ENCODE measurements around the gene SAXO1.

The SAXO1 gene

DNA sequence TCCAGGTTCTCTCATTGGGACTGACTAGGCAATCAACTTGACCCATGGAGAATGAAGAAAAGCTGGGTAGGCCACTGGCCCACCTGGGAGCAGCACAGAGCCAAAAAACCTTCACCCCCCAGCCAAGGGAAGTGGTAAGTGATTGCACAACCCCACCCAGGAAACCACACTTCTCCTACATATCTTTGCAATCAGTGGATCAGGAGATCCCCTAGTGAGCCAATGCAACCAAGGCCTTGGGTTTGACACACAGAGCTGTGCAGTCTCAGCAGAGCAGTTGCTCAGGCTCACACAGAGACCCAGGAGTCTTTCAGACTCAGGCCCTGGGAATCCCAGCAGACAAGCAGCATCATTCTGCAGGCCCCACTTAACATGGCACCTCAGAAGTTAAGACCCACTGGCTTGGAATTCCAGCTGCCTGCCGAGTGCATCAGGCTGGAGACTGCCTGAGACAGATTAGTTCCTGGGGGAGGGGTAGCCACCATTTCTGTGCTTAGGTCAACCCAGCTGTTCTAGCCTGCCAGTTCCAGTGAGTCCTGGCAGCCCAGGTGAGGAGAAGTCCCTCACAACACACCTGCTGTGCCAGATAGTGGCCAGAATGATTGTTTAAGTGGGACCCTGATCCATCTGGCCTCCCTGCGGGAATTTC, 136.4 kb downstream of the SAXO1 start:
- H3K36me3 ChIP-seq (ENCODE audit: low read depth) = no peaks in the 10 kb centered on the region
- no peak for ATAC-seq (ENCODE audit: low read depth)

DNA sequence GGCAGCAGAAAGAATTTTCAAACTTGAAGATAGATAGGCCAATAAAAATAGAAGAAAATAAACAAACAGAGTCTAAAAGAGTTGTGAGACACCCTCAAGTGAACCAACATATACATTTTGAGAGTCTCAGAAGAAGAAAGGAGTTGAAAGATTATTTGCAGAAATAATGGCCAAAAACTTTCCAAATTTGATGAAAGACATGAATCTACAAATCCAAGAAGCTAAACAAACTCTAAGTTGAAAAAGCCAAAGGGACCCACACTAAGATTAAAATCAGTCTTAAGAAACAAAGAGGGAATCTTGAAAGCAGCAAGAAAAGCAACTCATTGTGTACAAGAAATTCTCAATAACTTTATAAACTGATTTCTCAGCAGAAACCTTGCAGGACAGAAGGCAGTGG, 137.0 kb downstream of the SAXO1 start:
- Histone ChIP-seq H3K9me3 (ENCODE audit: severe bottlenecking) (no peaks in the 10 kb centered on the region), H3K4me3 (ENCODE audit: severe bottlenecking) (no peak overlapping the region), H3K27ac (ENCODE audit: poor library complexity, severe bottlenecking) (no peak overlapping the region), H3K27me3 (ENCODE audit: insufficient read depth, poor library complexity, severe bottlenecking) (no peaks in the 10 kb centered on the region), H3K4me1 (ENCODE audit: insufficient read depth, poor library complexity, severe bottlenecking) (no peaks in the 10 kb centered on the region), H3K36me3 (ENCODE audit: low read depth) (no peaks in the 10 kb centered on the region)
- TF ChIP-seq, protein P1, sequence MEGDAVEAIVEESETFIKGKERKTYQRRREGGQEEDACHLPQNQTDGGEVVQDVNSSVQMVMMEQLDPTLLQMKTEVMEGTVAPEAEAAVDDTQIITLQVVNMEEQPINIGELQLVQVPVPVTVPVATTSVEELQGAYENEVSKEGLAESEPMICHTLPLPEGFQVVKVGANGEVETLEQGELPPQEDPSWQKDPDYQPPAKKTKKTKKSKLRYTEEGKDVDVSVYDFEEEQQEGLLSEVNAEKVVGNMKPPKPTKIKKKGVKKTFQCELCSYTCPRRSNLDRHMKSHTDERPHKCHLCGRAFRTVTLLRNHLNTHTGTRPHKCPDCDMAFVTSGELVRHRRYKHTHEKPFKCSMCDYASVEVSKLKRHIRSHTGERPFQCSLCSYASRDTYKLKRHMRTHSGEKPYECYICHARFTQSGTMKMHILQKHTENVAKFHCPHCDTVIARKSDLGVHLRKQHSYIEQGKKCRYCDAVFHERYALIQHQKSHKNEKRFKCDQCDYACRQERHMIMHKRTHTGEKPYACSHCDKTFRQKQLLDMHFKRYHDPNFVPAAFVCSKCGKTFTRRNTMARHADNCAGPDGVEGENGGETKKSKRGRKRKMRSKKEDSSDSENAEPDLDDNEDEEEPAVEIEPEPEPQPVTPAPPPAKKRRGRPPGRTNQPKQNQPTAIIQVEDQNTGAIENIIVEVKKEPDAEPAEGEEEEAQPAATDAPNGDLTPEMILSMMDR (IDR thresholded peaks at IDR 0.05; ENCODE audit: poor library complexity, severe bottlenecking) = no peak
- DNase-seq (ENCODE audit: low spot score) (no peak), ATAC-seq (ENCODE audit: low read depth) (no peak)

More for the DNA sequence above, 136.4 kb downstream of the SAXO1 start:
- H3K4me1 ChIP-seq (ENCODE audit: insufficient read depth, poor library complexity, severe bottlenecking) = no peaks in the 10 kb centered on the region
- TF ChIP-seq, protein P1 (IDR thresholded peaks at IDR 0.05; ENCODE audit: poor library complexity, severe bottlenecking) = no peak
- H3K27ac ChIP-seq (ENCODE audit: poor library complexity, severe bottlenecking) = no peak overlapping the region
- H3K9me3 ChIP-seq (ENCODE audit: severe bottlenecking) = no peaks in the 10 kb centered on the region
- no peaks in the 10 kb centered on the region for H3K27me3 ChIP-seq (ENCODE audit: insufficient read depth, poor library complexity, severe bottlenecking)
- no peak overlapping the region for H3K4me3 ChIP-seq (ENCODE audit: severe bottlenecking)
- no peak for DNase-seq (ENCODE audit: low spot score)

DNA sequence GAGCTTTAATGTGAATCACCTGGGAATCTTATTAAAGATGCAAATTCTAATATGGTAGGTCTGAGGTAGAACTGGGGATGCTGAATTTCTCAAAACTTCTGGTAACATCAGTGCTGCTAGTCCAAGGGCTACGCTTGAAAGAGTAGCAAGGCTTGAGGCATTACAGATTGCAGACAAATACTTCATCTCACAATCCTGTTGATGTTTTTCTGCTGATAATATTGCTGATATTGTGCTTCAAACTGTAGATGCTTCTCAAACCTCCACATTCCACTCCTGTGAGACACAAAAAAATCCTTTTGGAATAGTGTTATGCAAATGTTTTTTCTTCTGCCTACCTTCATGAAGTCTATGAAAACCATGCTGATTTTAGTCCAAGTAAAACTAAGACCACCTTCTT, 139.5 kb downstream of the SAXO1 start:
- no peak for ATAC-seq (ENCODE audit: low read depth)

DNA sequence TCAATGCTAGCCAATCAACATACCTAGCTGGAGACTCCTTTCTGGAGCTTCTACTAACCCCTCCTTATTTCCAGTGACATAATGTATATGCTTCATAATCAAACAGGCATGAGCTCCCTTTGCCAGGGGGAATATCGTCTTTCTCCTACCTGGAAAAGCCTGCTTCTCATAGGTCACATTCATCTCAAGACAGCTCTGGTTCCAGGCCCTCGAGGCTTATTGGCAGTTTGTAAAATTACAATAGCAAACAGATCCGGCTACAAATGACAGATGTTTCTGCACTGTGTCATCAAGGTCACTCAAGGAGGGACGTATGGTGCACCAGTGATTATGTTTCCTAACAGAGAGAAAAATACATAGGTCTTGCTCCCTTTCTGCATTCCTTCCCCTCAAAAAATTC, 140.0 kb downstream of the SAXO1 start:
- Histone ChIP-seq H3K27me3 (ENCODE audit: insufficient read depth, poor library complexity, severe bottlenecking) (no peaks in the 10 kb centered on the region), H3K9me3 (ENCODE audit: severe bottlenecking) (no peaks in the 10 kb centered on the region), H3K27ac (ENCODE audit: poor library complexity, severe bottlenecking) (no peak overlapping the region), H3K36me3 (ENCODE audit: low read depth) (no peaks in the 10 kb centered on the region), H3K4me3 (ENCODE audit: severe bottlenecking) (no peak overlapping the region), H3K4me1 (ENCODE audit: insufficient read depth, poor library complexity, severe bottlenecking) (no peaks in the 10 kb centered on the region)
- ATAC-seq (ENCODE audit: low read depth) (no peak), DNase-seq (ENCODE audit: low spot score) (no peak)
- TF ChIP-seq, protein P1 (IDR thresholded peaks at IDR 0.05; ENCODE audit: poor library complexity, severe bottlenecking) = no peak

More for the DNA sequence above, 139.5 kb downstream of the SAXO1 start:
- no peaks in the 10 kb centered on the region for H3K4me1 ChIP-seq (ENCODE audit: insufficient read depth, poor library complexity, severe bottlenecking)
- TF ChIP-seq, protein P1 (IDR thresholded peaks at IDR 0.05; ENCODE audit: poor library complexity, severe bottlenecking) = no peak
- H3K36me3 ChIP-seq (ENCODE audit: low read depth) = no peaks in the 10 kb centered on the region
- H3K27me3 ChIP-seq (ENCODE audit: insufficient read depth, poor library complexity, severe bottlenecking) = no peaks in the 10 kb centered on the region
- no peak for DNase-seq (ENCODE audit: low spot score)
- no peak overlapping the region for H3K27ac ChIP-seq (ENCODE audit: poor library complexity, severe bottlenecking)
- H3K4me3 ChIP-seq (ENCODE audit: severe bottlenecking) = no peak overlapping the region
- no peaks in the 10 kb centered on the region for H3K9me3 ChIP-seq (ENCODE audit: severe bottlenecking)

DNA sequence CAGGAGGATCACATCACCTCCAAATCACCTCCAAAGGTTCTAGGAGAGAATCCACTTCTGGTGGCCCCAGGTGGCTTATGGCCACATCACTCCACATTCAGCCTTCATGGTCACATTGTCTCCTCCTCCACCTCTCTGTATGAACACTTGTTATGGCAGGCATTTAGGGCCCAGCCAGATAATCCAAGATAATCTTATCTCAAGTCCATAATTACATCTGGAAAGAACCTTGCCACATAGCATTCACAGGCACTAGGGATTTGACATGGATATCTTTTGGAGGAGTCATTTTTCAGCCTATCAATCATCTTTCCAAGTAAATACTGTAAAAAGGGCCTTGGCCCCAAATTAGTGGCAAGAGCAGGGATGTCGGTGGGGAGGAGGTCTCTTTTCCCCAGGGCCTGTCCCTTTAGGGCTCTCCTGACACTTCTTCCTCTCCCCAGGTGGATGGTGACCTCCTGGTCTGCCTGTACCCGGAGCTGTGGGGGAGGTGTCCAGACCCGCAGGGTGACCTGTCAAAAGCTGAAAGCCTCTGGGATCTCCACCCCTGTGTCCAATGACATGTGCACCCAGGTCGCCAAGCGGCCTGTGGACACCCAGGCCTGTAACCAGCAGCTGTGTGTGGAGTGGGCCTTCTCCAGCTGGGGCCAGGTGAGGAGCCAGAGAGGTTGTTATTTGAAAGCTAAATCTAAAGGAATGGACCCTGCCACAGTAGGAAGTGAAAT, 140.9 kb downstream of the SAXO1 start:
- no peak for DNase-seq (ENCODE audit: low spot score)
- H3K4me3 ChIP-seq (ENCODE audit: severe bottlenecking) = no peak overlapping the region
- TF ChIP-seq, protein P1 (IDR thresholded peaks at IDR 0.05; ENCODE audit: poor library complexity, severe bottlenecking) = no peak
- H3K9me3 ChIP-seq (ENCODE audit: severe bottlenecking) = no peaks in the 10 kb centered on the region
- no peaks in the 10 kb centered on the region for H3K4me1 ChIP-seq (ENCODE audit: insufficient read depth, poor library complexity, severe bottlenecking)
- no peak overlapping the region for H3K27ac ChIP-seq (ENCODE audit: poor library complexity, severe bottlenecking)
- ATAC-seq (ENCODE audit: low read depth) = no peak
- H3K27me3 ChIP-seq (ENCODE audit: insufficient read depth, poor library complexity, severe bottlenecking) = no peaks in the 10 kb centered on the region
- no peaks in the 10 kb centered on the region for H3K36me3 ChIP-seq (ENCODE audit: low read depth)

All from RWPE2 (cell line).